Prostate gland (tissue), 2 donors: Measurements from ENCODE around the gene LAMA2.

Experiments used
- POLR2A ChIP-seq: fragments of 450-650 bp; IDR thresholded peaks from one replicate; pipeline ENCODE4 v1.6.1; 2016; ENCODE audit warnings: antibody characterized with exemption, mild to moderate bottlenecking
- POLR2AphosphoS5 ChIP-seq: sonication (generic); formaldehyde crosslinking; IDR thresholded peaks from one replicate; pipeline ENCODE4 v1.6.1; 2017; ENCODE audit warnings: antibody characterized with exemption
- TF ChIP-seq, protein P1 (sequence below), 4 experiments: fragments of 200-600 bp in 2 of 4; fragments of 450-650 bp in 2 of 4; sonication (generic) in 2 of 4; IDR thresholded peaks; 1 replicate in 3 of 4; 2 replicates in 1 of 4; pipeline ENCODE4 v1.5.1; 2016 to 2019; ENCODE audit warnings: antibody characterized with exemption in 4 of 4, mild to moderate bottlenecking in 2 of 4, moderate library complexity in 2 of 4

GRCh38 chr6:129175066-129175465, 292.1 kb downstream of the LAMA2 start:
- TF ChIP-seq, protein P1, sequence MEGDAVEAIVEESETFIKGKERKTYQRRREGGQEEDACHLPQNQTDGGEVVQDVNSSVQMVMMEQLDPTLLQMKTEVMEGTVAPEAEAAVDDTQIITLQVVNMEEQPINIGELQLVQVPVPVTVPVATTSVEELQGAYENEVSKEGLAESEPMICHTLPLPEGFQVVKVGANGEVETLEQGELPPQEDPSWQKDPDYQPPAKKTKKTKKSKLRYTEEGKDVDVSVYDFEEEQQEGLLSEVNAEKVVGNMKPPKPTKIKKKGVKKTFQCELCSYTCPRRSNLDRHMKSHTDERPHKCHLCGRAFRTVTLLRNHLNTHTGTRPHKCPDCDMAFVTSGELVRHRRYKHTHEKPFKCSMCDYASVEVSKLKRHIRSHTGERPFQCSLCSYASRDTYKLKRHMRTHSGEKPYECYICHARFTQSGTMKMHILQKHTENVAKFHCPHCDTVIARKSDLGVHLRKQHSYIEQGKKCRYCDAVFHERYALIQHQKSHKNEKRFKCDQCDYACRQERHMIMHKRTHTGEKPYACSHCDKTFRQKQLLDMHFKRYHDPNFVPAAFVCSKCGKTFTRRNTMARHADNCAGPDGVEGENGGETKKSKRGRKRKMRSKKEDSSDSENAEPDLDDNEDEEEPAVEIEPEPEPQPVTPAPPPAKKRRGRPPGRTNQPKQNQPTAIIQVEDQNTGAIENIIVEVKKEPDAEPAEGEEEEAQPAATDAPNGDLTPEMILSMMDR (IDR thresholded peaks at IDR 0.05) = no peak
- TF ChIP-seq POLR2A = no peak
- no peak for TF ChIP-seq POLR2AphosphoS5
